ENCODE data around the gene NCK1. TPM values are rescaled to one million over a fixed set of nuclear protein-coding genes. Genes with fewer than 3 reads are reported as not detected.

Gene NCK1
- total RNA-seq, 1 donor from 2014 or later = 23.8 TPM

DNA sequence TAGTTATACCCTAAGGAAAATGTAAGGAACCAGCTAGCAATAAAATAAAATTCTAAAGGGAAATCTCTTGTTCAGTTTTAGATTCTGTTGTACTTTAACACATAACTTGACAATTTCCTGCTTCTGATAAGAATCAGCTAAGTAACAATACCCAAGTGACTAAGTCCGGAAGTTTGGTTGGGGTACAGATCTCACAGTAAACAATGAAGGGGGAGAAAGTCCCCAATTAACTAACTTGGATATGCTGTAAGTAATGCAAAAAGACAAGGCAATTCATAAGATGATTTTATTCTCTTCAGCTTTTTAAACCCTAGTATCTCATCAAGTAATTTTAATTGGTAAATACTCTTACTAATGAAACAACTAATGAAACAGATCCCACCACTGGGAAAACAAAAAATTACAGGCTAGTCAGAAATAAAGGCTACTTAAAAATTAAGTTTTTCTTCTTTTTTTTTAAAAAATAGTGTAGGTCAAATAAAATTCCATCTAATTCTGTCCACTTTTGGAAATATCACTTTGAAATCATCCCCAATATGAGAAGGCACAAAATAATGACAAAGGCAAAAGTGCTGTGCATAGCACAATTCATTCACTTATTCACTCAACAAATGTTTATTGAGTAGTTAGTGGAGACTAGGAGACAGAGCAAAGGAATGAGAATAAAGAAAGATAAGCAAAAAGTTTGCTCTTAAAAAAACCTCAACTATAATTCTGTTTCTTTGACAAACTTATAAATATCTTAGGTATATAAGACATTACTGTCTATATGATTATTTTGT is 58.0 kb downstream of the NCK1 start:
- peaks cover 9% of the 10 kb centered on the region for H3K36me3 Mint-ChIP-seq (ENCODE audit: insufficient read depth)
- no peak for TF ChIP-seq CTCF (IDR thresholded peaks at IDR 0.05; ENCODE audit: unreplicated experiment)
- H3K4me1 Mint-ChIP-seq (ENCODE audit: low read depth) = peaks cover 4% of the 10 kb centered on the region
- no peak overlapping the region for H3K4me3 Mint-ChIP-seq (ENCODE audit: low read depth)
- DNase-seq (ENCODE audit: low spot score, unreplicated experiment) = no peak
- no peak overlapping the region for H3K27ac Mint-ChIP-seq
- no peaks in the 10 kb centered on the region for H3K27me3 Mint-ChIP-seq
- peaks cover 7% of the 10 kb centered on the region for H3K9me3 Mint-ChIP-seq (ENCODE audit: low read depth)

GRCh38 chr3:136920904-136921611 is 59.0 kb downstream of the NCK1 start:
- Mint-ChIP-seq H3K36me3 (ENCODE audit: insufficient read depth) (peaks cover 9% of the 10 kb centered on the region), H3K4me1 (ENCODE audit: low read depth) (peaks cover 4% of the 10 kb centered on the region), H3K9me3 (ENCODE audit: low read depth) (peaks cover 7% of the 10 kb centered on the region), H3K27ac (no peak overlapping the region), H3K27me3 (no peaks in the 10 kb centered on the region), H3K4me3 (ENCODE audit: low read depth) (no peak overlapping the region)
- DNase-seq (ENCODE audit: low spot score, unreplicated experiment) = no peak
- TF ChIP-seq CTCF (IDR thresholded peaks at IDR 0.05; ENCODE audit: unreplicated experiment) = no peak

GRCh38 chr3:136925425-136926190 is 63.6 kb downstream of the NCK1 start:
- no peak for TF ChIP-seq CTCF (IDR thresholded peaks at IDR 0.05; ENCODE audit: unreplicated experiment)
- Mint-ChIP-seq H3K36me3 (ENCODE audit: insufficient read depth) (peaks cover 13% of the 10 kb centered on the region), H3K27ac (no peak overlapping the region), H3K27me3 (no peaks in the 10 kb centered on the region), H3K4me3 (ENCODE audit: low read depth) (no peak overlapping the region), H3K4me1 (ENCODE audit: low read depth) (no peaks in the 10 kb centered on the region), H3K9me3 (ENCODE audit: low read depth) (peaks cover 10% of the 10 kb centered on the region)
- DNase-seq (ENCODE audit: low spot score, unreplicated experiment) = no peak

- Mint-ChIP-seq H3K4me3 (ENCODE audit: low read depth) (no peak overlapping the region), H3K9me3 (ENCODE audit: low read depth) (peaks cover 3% of the 10 kb centered on the region), H3K27me3 (no peaks in the 10 kb centered on the region), H3K36me3 (ENCODE audit: insufficient read depth) (peaks cover 7% of the 10 kb centered on the region), H3K4me1 (ENCODE audit: low read depth) (peaks cover 1% of the 10 kb centered on the region), H3K27ac (no peak overlapping the region)
- no peak for TF ChIP-seq CTCF (IDR thresholded peaks at IDR 0.05; ENCODE audit: unreplicated experiment)
- DNase-seq (ENCODE audit: low spot score, unreplicated experiment) = no peak
Observed at GRCh38 chr3:136928240-136928639, 66.2 kb downstream of the NCK1 start.
